ENCODE results near the gene C16orf87.

GRCh38 chr16:46873201-46873600 lies 42.2 kb upstream of the C16orf87 start:
- TF ChIP-seq SP1 (IDR thresholded peaks at IDR 0.05) (no peak), FOXK2 (IDR thresholded peaks at IDR 0.05) (no peak), HDGF (IDR thresholded peaks at IDR 0.05; ENCODE audit: borderline replicate concordance) (no peak), TARDBP (IDR thresholded peaks at IDR 0.05) (no peak), ELF4 (IDR thresholded peaks at IDR 0.05) (no peak), PKNOX1 (IDR thresholded peaks at IDR 0.05) (no peak), FOXA1 (IDR thresholded peaks at IDR 0.05) (no peak), LEF1 (IDR thresholded peaks at IDR 0.05; ENCODE audit: borderline replicate concordance) (no peak), BHLHE40 (IDR thresholded peaks at IDR 0.05; ENCODE audit: borderline replicate concordance) (no peak), FOXM1 (IDR thresholded peaks at IDR 0.05; ENCODE audit: borderline replicate concordance) (no peak), SUZ12 (IDR thresholded peaks at IDR 0.05) (no peak)
